ENCODE results near the gene HERC6.

DNA sequence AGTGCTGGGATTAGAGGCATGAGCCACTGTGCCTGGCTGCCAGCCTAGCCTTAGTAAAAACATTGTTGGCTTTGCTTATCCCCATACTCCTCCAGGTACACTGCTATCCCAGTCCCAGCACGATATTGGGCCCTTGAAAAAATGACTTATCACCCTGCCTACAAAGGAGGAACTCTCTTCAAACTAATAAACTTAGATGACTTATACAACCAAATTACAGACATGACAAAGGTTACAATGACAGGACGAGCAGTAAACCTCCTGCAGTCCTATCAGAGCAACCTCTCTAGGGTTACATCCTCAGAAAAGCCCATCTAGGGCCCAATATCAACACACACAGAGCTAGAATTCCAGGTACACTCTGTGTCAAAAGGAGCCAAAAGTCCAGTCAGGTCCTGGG, 72.6 kb downstream of the HERC6 start:
- no peak for TF ChIP-seq POLR2A (IDR thresholded peaks at IDR 0.05)
- TF ChIP-seq, protein P1, sequence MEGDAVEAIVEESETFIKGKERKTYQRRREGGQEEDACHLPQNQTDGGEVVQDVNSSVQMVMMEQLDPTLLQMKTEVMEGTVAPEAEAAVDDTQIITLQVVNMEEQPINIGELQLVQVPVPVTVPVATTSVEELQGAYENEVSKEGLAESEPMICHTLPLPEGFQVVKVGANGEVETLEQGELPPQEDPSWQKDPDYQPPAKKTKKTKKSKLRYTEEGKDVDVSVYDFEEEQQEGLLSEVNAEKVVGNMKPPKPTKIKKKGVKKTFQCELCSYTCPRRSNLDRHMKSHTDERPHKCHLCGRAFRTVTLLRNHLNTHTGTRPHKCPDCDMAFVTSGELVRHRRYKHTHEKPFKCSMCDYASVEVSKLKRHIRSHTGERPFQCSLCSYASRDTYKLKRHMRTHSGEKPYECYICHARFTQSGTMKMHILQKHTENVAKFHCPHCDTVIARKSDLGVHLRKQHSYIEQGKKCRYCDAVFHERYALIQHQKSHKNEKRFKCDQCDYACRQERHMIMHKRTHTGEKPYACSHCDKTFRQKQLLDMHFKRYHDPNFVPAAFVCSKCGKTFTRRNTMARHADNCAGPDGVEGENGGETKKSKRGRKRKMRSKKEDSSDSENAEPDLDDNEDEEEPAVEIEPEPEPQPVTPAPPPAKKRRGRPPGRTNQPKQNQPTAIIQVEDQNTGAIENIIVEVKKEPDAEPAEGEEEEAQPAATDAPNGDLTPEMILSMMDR (IDR thresholded peaks at IDR 0.05), result no peak

Data from Peyer's patch (tissue), 4 donors.